HG03139 (cell line): Measurements from ENCODE around the gene IGF2R.
"Not testable (repeated sequence)": the region's sequence is repeated elsewhere in the genome, so short reads cannot be mapped to it uniquely, and the experiment has no call there.

Experiments used
- ATAC-seq: cut with Tn5 transposase; IDR thresholded peaks from one replicate; pipeline ENCODE4 v1.9.1; 2021; ENCODE audit not compliant: unreplicated experiment

IGF2R gene

GRCh38 chr6:160090442-160091239 is 121.8 kb downstream of the IGF2R start:
- ATAC-seq = not testable (repeated sequence)

GRCh38 chr6:160092176-160092575 is 123.3 kb downstream of the IGF2R start:
- ATAC-seq = not testable (repeated sequence)

- no peak for ATAC-seq
Observed at GRCh38 chr6:160092602-160093001, 123.7 kb downstream of the IGF2R start.

- ATAC-seq = no peak
Observed at GRCh38 chr6:160093061-160093460, 124.2 kb downstream of the IGF2R start.

GRCh38 chr6:160093946-160094345 is 125.1 kb downstream of the IGF2R start:
- no peak for ATAC-seq

- ATAC-seq = no peak
Observed at GRCh38 chr6:160095146-160095845, 126.4 kb downstream of the IGF2R start.

- ATAC-seq = no peak
Observed at GRCh38 chr6:160101277-160102205, 132.7 kb downstream of the IGF2R start.

GRCh38 chr6:160102399-160102798 is 133.5 kb downstream of the IGF2R start:
- ATAC-seq = no peak

- no peak for ATAC-seq
Observed at GRCh38 chr6:160102956-160103824, 134.3 kb downstream of the IGF2R start.

GRCh38 chr6:160103825-160104100 is 134.9 kb downstream of the IGF2R start:
- no peak for ATAC-seq

- no peak for ATAC-seq
Observed at GRCh38 chr6:160104821-160105517, 136.1 kb downstream of the IGF2R start.

- ATAC-seq = no peak
Observed at GRCh38 chr6:160106010-160106409, 137.1 kb downstream of the IGF2R start.

GRCh38 chr6:160106701-160107100 is 137.8 kb downstream of the IGF2R start:
- ATAC-seq = no peak

GRCh38 chr6:160108077-160108476 is 139.2 kb downstream of the IGF2R start:
- no peak for ATAC-seq

- no peak for ATAC-seq
Observed at GRCh38 chr6:160110586-160111123, 141.8 kb downstream of the IGF2R start.

- ATAC-seq = no peak
Observed at GRCh38 chr6:160111806-160112205, 142.9 kb downstream of the IGF2R start.

- ATAC-seq = no peak
Observed at GRCh38 chr6:160112628-160113299, 143.9 kb downstream of the IGF2R start.

GRCh38 chr6:160114536-160114935 is 145.7 kb downstream of the IGF2R start:
- not testable (repeated sequence) for ATAC-seq

- no peak for ATAC-seq
Observed at GRCh38 chr6:160115421-160115820, 146.5 kb downstream of the IGF2R start.
